Hepatocyte (in vitro differentiated cells): Measurements from ENCODE around the gene CYB561.
"Not testable (repeated sequence)": the region's sequence is repeated elsewhere in the genome, so short reads cannot be mapped to it uniquely, and the experiment has no call there.

Experiments
- EZH2 ChIP-seq: fragments of 200-600 bp; sonication (generic); IDR thresholded peaks from 2 replicates; pipeline ENCODE4 v1.6.1; 2016; ENCODE audit warnings: antibody characterized with exemption, mild to moderate bottlenecking, borderline replicate concordance
- EZH2phosphoT487 ChIP-seq: fragments of 200-600 bp; sonication (generic); IDR thresholded peaks from one replicate; pipeline ENCODE4 v1.6.1; 2018; ENCODE audit warnings: antibody characterized with exemption, mild to moderate bottlenecking, low read depth, moderate library complexity; ENCODE audit not compliant: unreplicated experiment, severe bottlenecking
- TF ChIP-seq, protein P1 (sequence below): fragments of 200-600 bp; sonication (generic); IDR thresholded peaks from 2 replicates; pipeline ENCODE4 v1.5.1; 2016; ENCODE audit warnings: antibody characterized with exemption, mild to moderate bottlenecking; ENCODE audit not compliant: poor library complexity

GRCh38 chr17:63454357-63454756 is 8.3 kb upstream of the CYB561 start:
- TF ChIP-seq, protein P1, sequence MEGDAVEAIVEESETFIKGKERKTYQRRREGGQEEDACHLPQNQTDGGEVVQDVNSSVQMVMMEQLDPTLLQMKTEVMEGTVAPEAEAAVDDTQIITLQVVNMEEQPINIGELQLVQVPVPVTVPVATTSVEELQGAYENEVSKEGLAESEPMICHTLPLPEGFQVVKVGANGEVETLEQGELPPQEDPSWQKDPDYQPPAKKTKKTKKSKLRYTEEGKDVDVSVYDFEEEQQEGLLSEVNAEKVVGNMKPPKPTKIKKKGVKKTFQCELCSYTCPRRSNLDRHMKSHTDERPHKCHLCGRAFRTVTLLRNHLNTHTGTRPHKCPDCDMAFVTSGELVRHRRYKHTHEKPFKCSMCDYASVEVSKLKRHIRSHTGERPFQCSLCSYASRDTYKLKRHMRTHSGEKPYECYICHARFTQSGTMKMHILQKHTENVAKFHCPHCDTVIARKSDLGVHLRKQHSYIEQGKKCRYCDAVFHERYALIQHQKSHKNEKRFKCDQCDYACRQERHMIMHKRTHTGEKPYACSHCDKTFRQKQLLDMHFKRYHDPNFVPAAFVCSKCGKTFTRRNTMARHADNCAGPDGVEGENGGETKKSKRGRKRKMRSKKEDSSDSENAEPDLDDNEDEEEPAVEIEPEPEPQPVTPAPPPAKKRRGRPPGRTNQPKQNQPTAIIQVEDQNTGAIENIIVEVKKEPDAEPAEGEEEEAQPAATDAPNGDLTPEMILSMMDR = not testable (repeated sequence)
- not testable (repeated sequence) for TF ChIP-seq EZH2, EZH2phosphoT487
